ENCODE measurements around the gene MALSU1. TPM values are rescaled to one million over a fixed set of nuclear protein-coding genes. Genes with fewer than 3 reads are reported as not detected.
A peak's percentile ranks its signal among the peaks of the same experiment; 100 is the strongest.

Gene MALSU1
- polyA plus RNA-seq = 68.1 TPM

DNA sequence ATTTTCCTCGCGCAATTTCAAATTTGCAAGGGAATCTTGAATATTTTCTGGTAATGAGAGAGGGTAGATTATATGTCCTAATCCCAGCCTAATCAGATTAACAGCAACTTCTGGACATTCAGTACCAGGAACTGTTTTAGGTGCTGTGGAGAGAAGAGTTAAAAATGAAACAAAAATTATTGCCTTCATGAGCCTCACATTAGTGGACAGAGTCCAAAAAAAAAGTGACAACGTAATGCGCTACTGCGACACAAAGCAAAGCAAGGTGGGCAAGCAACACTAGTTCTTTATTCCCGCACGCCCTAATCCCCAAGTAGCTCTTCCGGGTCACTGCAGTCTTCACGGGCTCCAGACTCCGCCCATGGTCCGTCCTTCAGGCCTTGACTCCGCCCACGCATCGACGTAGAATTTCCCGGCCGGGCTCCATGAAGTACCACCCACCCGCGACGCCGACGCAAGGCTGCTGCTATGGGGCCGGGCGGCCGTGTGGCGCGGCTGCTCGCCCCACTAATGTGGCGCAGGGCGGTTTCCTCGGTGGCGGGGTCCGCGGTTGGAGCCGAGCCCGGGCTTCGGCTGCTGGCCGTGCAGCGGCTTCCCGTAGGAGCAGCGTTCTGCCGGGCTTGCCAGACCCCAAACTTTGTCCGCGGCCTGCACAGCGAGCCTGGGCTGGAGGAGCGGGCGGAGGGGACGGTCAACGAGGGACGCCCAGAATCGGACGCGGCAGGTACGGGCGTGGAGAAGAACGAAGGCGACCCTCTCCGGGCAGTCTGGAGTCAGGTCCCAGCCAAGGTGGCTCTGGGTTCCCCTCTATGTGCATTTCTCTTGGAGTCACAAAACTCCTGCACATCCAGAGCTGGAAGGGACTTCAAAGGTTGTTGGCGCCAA, at the start of gene MALSU1:
Gene MALSU1, plus strand, starts transcription at position 455 of the 885 bp plus-strand sequence. Its CDS starts 14 bp downstream, at position 469.
- Mint-ChIP-seq H3K36me3 (peaks cover 6% of the 10 kb centered on the region), H3K27ac (peak within 1 kb of the TSS; percentile 66 to 98 (median 97)), H3K4me3 (peak within 1 kb of the TSS; percentile 83 to 92 (median 91)), H3K4me1 (peaks cover 27 to 35% (median 31%) of the 10 kb centered on the region in 3 donors), H3K27me3 (no peaks in the 10 kb centered on the region), H3K9me3 (peaks cover 2 to 3% (median 2%) of the 10 kb centered on the region in 3 donors)

DNA sequence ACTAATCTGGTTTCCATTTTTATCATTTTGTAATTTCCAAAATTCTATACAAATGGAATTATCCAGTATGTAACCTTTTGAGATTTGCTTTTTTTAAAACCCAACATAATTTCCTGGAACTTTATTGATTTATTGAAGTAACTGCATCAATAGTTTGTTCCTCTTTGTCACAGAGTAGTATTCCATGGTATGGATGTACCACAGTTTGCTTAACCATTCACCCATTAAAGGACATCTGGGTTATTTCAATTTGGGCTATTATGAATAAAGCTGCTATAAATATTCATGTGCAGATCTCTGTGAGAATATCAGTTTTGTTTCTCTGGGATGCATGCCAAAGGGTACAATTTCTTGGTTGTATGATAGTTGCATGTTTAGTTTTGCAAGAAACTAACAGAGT, 49.7 kb upstream of the MALSU1 start:
- peaks cover 4 to 5% (median 5%) of the 10 kb centered on the region in 3 donors for H3K4me1 Mint-ChIP-seq
- peaks cover 2% of the 10 kb centered on the region for H3K36me3 Mint-ChIP-seq
- H3K9me3 Mint-ChIP-seq = peaks cover 0 to 14% (median 12%) of the 10 kb centered on the region in 3 donors
- no peak overlapping the region for H3K4me3 Mint-ChIP-seq
- peaks cover 42% of the 10 kb centered on the region for H3K27me3 Mint-ChIP-seq
- H3K27ac Mint-ChIP-seq = no peak overlapping the region

- no peaks in the 10 kb centered on the region for H3K4me1 Mint-ChIP-seq
- H3K27ac Mint-ChIP-seq = no peak overlapping the region
- H3K27me3 Mint-ChIP-seq = peaks cover 31% of the 10 kb centered on the region
- H3K36me3 Mint-ChIP-seq = peaks cover 2% of the 10 kb centered on the region
- H3K4me3 Mint-ChIP-seq = no peak overlapping the region
- H3K9me3 Mint-ChIP-seq = peaks cover 0 to 14% (median 12%) of the 10 kb centered on the region in 3 donors
Measured at GRCh38 chr7:23254051-23254681, 45.0 kb upstream of the MALSU1 start.

- Mint-ChIP-seq H3K27ac (no peak overlapping the region), H3K27me3 (peaks cover 12% of the 10 kb centered on the region)
Measured at GRCh38 chr7:23256731-23257130, 42.4 kb upstream of the MALSU1 start.

GRCh38 chr7:23260371-23260770, 38.8 kb upstream of the MALSU1 start:
- Mint-ChIP-seq H3K4me3 (no peak overlapping the region), H3K27ac (peak overlapping the region in 1 of 3 donors; percentile 44), H3K36me3 (no peaks in the 10 kb centered on the region), H3K27me3 (peaks cover 8% of the 10 kb centered on the region), H3K4me1 (no peaks in the 10 kb centered on the region), H3K9me3 (no peaks in the 10 kb centered on the region)

More at GRCh38 chr7:23256731-23257130, 42.4 kb upstream of the MALSU1 start:
- Mint-ChIP-seq H3K36me3 (peaks cover 2% of the 10 kb centered on the region), H3K4me1 (no peaks in the 10 kb centered on the region), H3K9me3 (peaks cover 0 to 9% (median 9%) of the 10 kb centered on the region in 3 donors), H3K4me3 (no peak overlapping the region)

GRCh38 chr7:23261843-23262452, 37.2 kb upstream of the MALSU1 start:
- no peak overlapping the region for H3K27ac Mint-ChIP-seq
- H3K36me3 Mint-ChIP-seq = no peaks in the 10 kb centered on the region
- no peaks in the 10 kb centered on the region for H3K9me3 Mint-ChIP-seq
- H3K4me1 Mint-ChIP-seq = no peaks in the 10 kb centered on the region
- H3K4me3 Mint-ChIP-seq = no peak overlapping the region
- H3K27me3 Mint-ChIP-seq = peaks cover 5% of the 10 kb centered on the region

DNA sequence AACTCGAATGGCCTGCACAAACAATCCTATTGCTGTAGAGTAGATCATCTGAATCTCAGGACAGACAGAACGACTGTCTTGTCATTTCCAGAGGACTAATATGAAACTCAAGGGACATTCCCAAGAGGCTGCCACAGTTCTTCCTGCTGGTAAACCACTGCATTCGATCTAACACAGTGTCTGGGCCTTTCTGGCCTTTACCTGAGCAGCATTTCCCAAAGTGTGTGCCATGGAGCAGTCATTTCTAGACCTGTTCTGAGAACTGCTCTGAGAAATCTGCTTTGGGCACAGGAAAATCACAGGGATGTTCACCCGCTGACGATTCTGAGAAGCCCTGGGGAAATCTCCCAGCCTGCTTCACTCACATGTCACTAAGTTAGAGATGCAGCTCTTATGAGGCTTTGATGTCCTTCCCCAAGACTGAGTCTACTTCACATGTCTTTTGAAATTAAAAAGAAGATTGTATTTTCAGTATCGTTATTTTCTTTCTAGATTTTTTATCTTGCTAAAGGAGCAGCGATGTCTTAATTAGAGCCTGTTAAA, 34.2 kb upstream of the MALSU1 start:
- H3K9me3 Mint-ChIP-seq = no peaks in the 10 kb centered on the region
- no peaks in the 10 kb centered on the region for H3K4me1 Mint-ChIP-seq
- H3K27me3 Mint-ChIP-seq = peaks cover 2% of the 10 kb centered on the region
- no peak overlapping the region for H3K27ac Mint-ChIP-seq
- H3K36me3 Mint-ChIP-seq = no peaks in the 10 kb centered on the region
- no peak overlapping the region for H3K4me3 Mint-ChIP-seq

- H3K27ac Mint-ChIP-seq = peak overlapping the region in 1 of 3 donors; percentile 76
- no peaks in the 10 kb centered on the region for H3K36me3 Mint-ChIP-seq
- H3K27me3 Mint-ChIP-seq = no peaks in the 10 kb centered on the region
- no peaks in the 10 kb centered on the region for H3K9me3 Mint-ChIP-seq
- no peaks in the 10 kb centered on the region for H3K4me1 Mint-ChIP-seq
- no peak overlapping the region for H3K4me3 Mint-ChIP-seq
Measured at GRCh38 chr7:23266918-23267317, 32.2 kb upstream of the MALSU1 start.

- no peak overlapping the region for H3K4me3 Mint-ChIP-seq
- no peaks in the 10 kb centered on the region for H3K27me3 Mint-ChIP-seq
- H3K9me3 Mint-ChIP-seq = no peaks in the 10 kb centered on the region
- H3K36me3 Mint-ChIP-seq = no peaks in the 10 kb centered on the region
- peaks cover 0 to 3% (median 0%) of the 10 kb centered on the region in 3 donors for H3K4me1 Mint-ChIP-seq
- H3K27ac Mint-ChIP-seq = peak overlapping the region in 1 of 3 donors; percentile 76
Measured at GRCh38 chr7:23267357-23267756, 31.8 kb upstream of the MALSU1 start.

GRCh38 chr7:23268167-23268566, 31.0 kb upstream of the MALSU1 start:
- H3K27ac Mint-ChIP-seq = no peak overlapping the region

GRCh38 chr7:23268746-23269145, 30.4 kb upstream of the MALSU1 start:
- Mint-ChIP-seq H3K36me3 (no peaks in the 10 kb centered on the region), H3K9me3 (no peaks in the 10 kb centered on the region), H3K4me1 (peaks cover 2 to 7% (median 6%) of the 10 kb centered on the region in 3 donors), H3K27ac (no peak overlapping the region), H3K27me3 (peaks cover 3% of the 10 kb centered on the region), H3K4me3 (no peak overlapping the region)

More at GRCh38 chr7:23268167-23268566, 31.0 kb upstream of the MALSU1 start:
- H3K9me3 Mint-ChIP-seq = no peaks in the 10 kb centered on the region
- no peak overlapping the region for H3K4me3 Mint-ChIP-seq
- H3K36me3 Mint-ChIP-seq = no peaks in the 10 kb centered on the region
- H3K4me1 Mint-ChIP-seq = peaks cover 0 to 6% (median 4%) of the 10 kb centered on the region in 3 donors
- H3K27me3 Mint-ChIP-seq = peaks cover 3% of the 10 kb centered on the region

GRCh38 chr7:23272275-23272674, 26.9 kb upstream of the MALSU1 start:
- no peak overlapping the region for H3K4me3 Mint-ChIP-seq
- H3K4me1 Mint-ChIP-seq = peaks cover 2 to 7% (median 6%) of the 10 kb centered on the region in 3 donors
- H3K9me3 Mint-ChIP-seq = no peaks in the 10 kb centered on the region
- no peaks in the 10 kb centered on the region for H3K36me3 Mint-ChIP-seq
- peaks cover 3% of the 10 kb centered on the region for H3K27me3 Mint-ChIP-seq
- H3K27ac Mint-ChIP-seq = no peak overlapping the region

GRCh38 chr7:23273141-23273599, 26.0 kb upstream of the MALSU1 start:
- Mint-ChIP-seq H3K4me3 (peak overlapping the region in 3 of 4 donors; percentile 44 to 84 (median 80)), H3K4me1 (peaks cover 2 to 9% (median 6%) of the 10 kb centered on the region in 3 donors), H3K27ac (peak overlapping the region in 1 of 3 donors; percentile 65), H3K27me3 (peaks cover 3% of the 10 kb centered on the region), H3K36me3 (no peaks in the 10 kb centered on the region), H3K9me3 (no peaks in the 10 kb centered on the region)

GRCh38 chr7:23275912-23276311, 23.2 kb upstream of the MALSU1 start:
- Mint-ChIP-seq H3K9me3 (no peaks in the 10 kb centered on the region), H3K36me3 (no peaks in the 10 kb centered on the region), H3K4me1 (peaks cover 2 to 9% (median 6%) of the 10 kb centered on the region in 3 donors), H3K27me3 (peaks cover 3% of the 10 kb centered on the region), H3K4me3 (no peak overlapping the region), H3K27ac (no peak overlapping the region)

All from IgD-negative memory B cell (primary cell).